NCI-H748 treated with DMSO at 0.1 percent for 48 hours (cell line): ENCODE data around the gene AMIGO2.
"Not testable (repeated sequence)": the region's sequence is repeated elsewhere in the genome, so short reads cannot be mapped to it uniquely, and the experiment has no call there.

Source experiments
- DNase-seq: peaks from one replicate; lab custom pipeline; 2025; lab: John Stamatoyannopoulos, UW

AMIGO2 gene, protein sequence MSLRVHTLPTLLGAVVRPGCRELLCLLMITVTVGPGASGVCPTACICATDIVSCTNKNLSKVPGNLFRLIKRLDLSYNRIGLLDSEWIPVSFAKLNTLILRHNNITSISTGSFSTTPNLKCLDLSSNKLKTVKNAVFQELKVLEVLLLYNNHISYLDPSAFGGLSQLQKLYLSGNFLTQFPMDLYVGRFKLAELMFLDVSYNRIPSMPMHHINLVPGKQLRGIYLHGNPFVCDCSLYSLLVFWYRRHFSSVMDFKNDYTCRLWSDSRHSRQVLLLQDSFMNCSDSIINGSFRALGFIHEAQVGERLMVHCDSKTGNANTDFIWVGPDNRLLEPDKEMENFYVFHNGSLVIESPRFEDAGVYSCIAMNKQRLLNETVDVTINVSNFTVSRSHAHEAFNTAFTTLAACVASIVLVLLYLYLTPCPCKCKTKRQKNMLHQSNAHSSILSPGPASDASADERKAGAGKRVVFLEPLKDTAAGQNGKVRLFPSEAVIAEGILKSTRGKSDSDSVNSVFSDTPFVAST

GRCh38 chr12:47079468-47079980 is at the start of gene AMIGO2, which contains the start of gene PCED1B:
TSS of gene AMIGO2 (minus strand) at chr12:47079959. CDS start at chr12:47079002, 957 bp downstream.
TSS of gene PCED1B (plus strand) at chr12:47079621. CDS start at chr12:47235064, 155,443 bp downstream.
- peak; percentile 24 for DNase-seq

DNA sequence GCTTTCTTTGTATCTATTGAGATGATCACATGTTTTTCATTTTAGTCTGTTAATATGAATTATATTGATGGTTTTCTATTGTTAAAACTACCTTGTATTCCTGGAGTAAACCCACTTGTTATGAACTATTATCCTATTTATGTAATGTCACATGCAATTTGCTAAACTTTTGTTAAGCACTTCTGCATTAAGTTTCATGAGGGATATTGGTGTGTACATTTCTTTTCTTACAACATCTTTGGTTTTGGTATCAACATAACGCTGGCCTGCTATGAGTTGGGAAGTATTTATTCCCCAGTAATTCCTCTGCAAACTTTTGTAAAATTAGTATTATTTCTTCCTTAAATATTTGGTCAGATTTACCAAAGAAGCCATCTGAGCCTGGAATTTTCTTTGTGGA is 46.5 kb upstream of the AMIGO2 start:
- no peak for DNase-seq

GRCh38 chr12:47124451-47124850 is 44.7 kb upstream of the AMIGO2 start:
- no peak for DNase-seq

- no peak for DNase-seq
Measured at GRCh38 chr12:47123730-47124129, 44.0 kb upstream of the AMIGO2 start.

- DNase-seq: no peak
Measured at GRCh38 chr12:47122602-47123001, 42.8 kb upstream of the AMIGO2 start.

GRCh38 chr12:47121146-47121545 is 41.4 kb upstream of the AMIGO2 start:
- no peak for DNase-seq

DNA sequence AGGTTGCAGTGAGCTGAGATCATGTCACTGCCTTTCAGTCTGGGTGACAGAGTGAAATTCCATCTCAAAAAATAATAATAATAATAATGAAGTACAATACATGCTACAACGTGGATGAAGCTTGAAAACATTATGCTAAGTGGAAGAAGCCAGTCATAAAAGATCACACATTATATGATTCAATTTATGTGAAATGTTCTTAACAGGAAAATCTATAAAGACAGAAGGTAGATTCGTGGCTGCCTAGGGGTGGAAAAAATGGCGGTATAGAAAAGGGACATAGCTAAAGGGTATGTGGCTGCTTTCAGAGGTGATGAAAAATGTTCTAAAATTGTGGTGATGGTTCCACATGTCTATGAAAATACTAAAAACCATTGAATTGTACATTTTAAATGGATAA is 41.0 kb upstream of the AMIGO2 start:
- no peak for DNase-seq

GRCh38 chr12:47117305-47117704 is 37.5 kb upstream of the AMIGO2 start:
- not testable (repeated sequence) for DNase-seq

GRCh38 chr12:47114481-47114892 is 34.7 kb upstream of the AMIGO2 start:
- no peak for DNase-seq

GRCh38 chr12:47112679-47113078 is 32.9 kb upstream of the AMIGO2 start:
- DNase-seq: no peak

- no peak for DNase-seq
Measured at GRCh38 chr12:47111854-47112253, 32.1 kb upstream of the AMIGO2 start.

- no peak for DNase-seq
Measured at GRCh38 chr12:47111392-47111778, 31.6 kb upstream of the AMIGO2 start.

DNA sequence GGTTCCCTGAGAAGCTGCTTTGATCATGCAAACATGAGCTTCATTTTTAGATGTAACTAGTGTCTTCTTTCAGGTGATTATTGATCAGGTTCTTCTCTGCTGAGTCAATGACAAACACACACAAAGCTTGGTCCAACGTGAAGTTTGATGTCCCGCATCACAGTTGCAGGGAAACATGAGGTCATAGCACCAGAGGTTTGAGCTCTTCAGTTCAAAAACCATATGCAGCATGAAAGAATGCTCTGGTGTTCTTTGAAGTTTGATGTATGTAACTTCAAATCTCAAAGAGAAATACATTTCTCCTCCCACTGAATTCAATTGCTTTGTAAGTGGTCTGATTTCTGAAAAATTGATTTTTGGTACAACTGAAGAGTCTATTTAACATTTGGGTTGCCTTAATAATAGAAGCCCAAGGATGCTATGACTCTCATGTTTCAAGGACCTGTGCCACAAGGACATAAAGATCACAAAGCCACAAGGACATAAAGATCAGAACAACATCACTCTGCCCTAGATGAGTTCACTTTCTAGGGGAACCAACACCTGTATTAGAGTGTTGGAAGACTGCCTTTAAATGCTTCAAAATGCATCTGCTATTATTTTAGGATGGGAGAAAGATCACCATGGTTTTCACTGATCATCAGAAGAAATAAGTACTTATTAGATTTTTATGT is 31.1 kb upstream of the AMIGO2 start:
- no peak for DNase-seq

- peak; percentile 49 for DNase-seq
Measured at GRCh38 chr12:47110011-47110541, 30.3 kb upstream of the AMIGO2 start.

DNA sequence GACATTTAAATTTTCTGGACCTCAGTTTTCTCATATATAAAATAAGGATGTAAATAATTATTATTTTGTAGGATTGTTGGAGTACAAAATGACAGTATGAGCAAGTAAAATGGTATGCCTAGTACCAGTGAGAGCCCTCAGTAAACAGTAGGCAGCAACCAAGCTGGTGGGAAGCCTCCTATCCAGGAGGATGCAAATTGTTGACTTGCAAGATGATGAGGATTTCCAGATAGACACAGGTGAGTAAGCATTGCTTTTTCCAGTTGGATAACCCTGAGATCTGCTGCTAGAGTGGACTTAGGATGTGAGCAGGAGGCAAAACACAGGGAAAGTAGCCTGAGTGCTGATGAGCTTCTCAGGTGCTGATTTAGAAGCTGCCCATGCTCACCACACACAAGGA is 28.2 kb upstream of the AMIGO2 start:
- no peak for DNase-seq

- DNase-seq: no peak
Measured at GRCh38 chr12:47107446-47107845, 27.7 kb upstream of the AMIGO2 start.

DNA sequence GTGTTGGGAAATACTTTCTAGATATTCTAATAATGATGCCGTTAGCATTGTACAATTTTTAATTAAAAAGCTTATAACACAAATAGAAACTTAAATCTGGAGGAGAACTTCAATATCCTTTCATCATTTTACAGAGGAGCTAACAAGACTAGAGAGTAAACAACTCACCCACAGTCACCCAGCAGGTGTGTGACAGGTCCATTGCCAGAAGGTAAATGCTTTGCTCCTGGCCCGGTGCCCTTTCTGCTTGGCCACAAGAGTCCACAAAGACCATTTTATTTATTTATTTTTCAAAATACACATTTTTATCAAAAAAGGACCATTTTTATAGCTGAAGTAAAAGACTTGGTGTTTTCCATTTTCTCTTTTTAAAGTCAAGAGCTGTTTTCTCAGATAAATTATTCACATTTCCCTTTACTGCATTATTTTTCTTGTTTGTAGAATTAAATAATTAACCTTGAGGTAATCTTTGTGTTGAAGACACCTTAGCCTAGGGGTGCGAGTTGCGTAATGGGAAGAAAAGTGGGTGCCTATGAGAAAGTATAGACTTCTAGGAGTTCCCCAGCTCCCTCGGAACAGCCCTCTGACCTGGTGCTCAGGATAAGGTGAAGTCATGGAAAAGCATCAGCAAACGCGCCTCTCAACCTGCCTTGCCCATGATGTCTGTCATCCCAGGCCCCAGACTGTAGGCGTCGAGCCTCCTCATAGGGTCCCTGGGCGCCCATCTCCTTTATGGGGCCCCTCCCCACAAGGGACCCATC is 26.3 kb upstream of the AMIGO2 start:
- DNase-seq: peak; percentile 45

- no peak for DNase-seq
Measured at GRCh38 chr12:47102845-47103651, 23.3 kb upstream of the AMIGO2 start.

DNA sequence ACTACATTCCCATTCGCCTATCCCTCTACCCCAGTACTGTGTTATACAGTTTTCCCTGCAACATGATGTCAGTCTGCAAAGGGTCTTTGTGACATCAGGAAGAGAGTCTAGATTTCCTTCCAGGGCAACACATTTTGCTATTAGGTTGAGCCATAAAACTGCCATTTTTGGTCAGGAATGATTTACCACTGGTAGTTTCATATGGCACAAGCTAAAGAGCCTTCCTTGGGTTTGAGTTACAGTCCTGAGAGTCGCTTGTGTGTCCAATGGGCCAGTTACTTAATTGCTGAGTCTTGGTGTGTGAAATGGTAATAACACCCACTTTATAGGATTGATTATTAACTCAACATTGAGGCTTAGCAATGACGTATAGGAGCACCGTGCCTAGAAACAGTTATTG is 22.6 kb upstream of the AMIGO2 start:
- no peak for DNase-seq

- DNase-seq: no peak
Measured at GRCh38 chr12:47100160-47100559, 20.4 kb upstream of the AMIGO2 start.

GRCh38 chr12:47099610-47100009 is 19.9 kb upstream of the AMIGO2 start:
- no peak for DNase-seq
